GM12878 (cell line): ENCODE measurements around the gene ZNF582. TPM values are rescaled to one million over a fixed set of nuclear protein-coding genes. Genes with fewer than 3 reads are reported as not detected.

Source experiments
- BRCA1 ChIP-seq: IDR thresholded peaks from 2 replicates; pipeline ENCODE4 v1.6.1; 2011; ENCODE audit warnings: low read depth, low read length, improper control_type of control experiment
- CBX3 ChIP-seq: fragments of 200-600 bp; sonication (generic); IDR thresholded peaks from 2 replicates; pipeline ENCODE4 v1.6.1; 2016; ENCODE audit warnings: low read depth, borderline replicate concordance
- CHD2 ChIP-seq: IDR thresholded peaks from 2 replicates; pipeline ENCODE4 v1.6.1; 2011; ENCODE audit warnings: low read depth, low read length, improper control_type of control experiment, borderline replicate concordance
- ETV6 ChIP-seq, 2 experiments: fragments of 450-650 bp in 1 of 2; IDR thresholded peaks in 1 of 2; conservative IDR thresholded peaks in 1 of 2; 2 replicates each; pipeline ENCODE4 v1.6.1; 2014; ENCODE audit warnings: antibody characterized with exemption in 1 of 2, borderline replicate concordance in 1 of 2, low read depth in 1 of 2, mild to moderate bottlenecking in 1 of 2, moderate library complexity in 1 of 2
- EZH2 ChIP-seq: IDR thresholded peaks from 2 replicates; pipeline ENCODE4 v1.6.1; 2012; ENCODE audit warnings: low read depth, mild to moderate bottlenecking, control low read depth, inconsistent platforms, low read length, borderline replicate concordance; ENCODE audit not compliant: control insufficient read depth
- HDAC6 ChIP-seq: fragments of 200-600 bp; sonication (generic); IDR thresholded peaks from one replicate; pipeline ENCODE4 v1.8.0; 2017; ENCODE audit warnings: antibody characterized with exemption; ENCODE audit not compliant: unreplicated experiment
- KLF5 ChIP-seq: fragments of 450-650 bp; IDR thresholded peaks from 2 replicates; pipeline ENCODE4 v1.6.1; 2014; ENCODE audit warnings: mild to moderate bottlenecking; ENCODE audit not compliant: partially characterized antibody
- MYC ChIP-seq: IDR thresholded peaks from 2 replicates; pipeline ENCODE4 v1.6.1; 2011; ENCODE audit warnings: mild to moderate bottlenecking, low read length, moderate library complexity, inconsistent platforms; ENCODE audit not compliant: insufficient read depth, insufficient replicate concordance, insufficient read length, severe bottlenecking
- NFYB ChIP-seq: IDR thresholded peaks from 2 replicates; pipeline ENCODE4 v1.6.1; 2011; ENCODE audit warnings: low read depth, mild to moderate bottlenecking, low read length, improper control_type of control experiment, moderate library complexity; ENCODE audit not compliant: insufficient read depth
- NR2C1 ChIP-seq: fragments of 450-650 bp; IDR thresholded peaks from 2 replicates; pipeline ENCODE4 v1.6.1; 2017; ENCODE audit warnings: antibody characterized with exemption, mild to moderate bottlenecking, moderate library complexity
- PAX5 ChIP-seq: IDR thresholded peaks from 2 replicates; pipeline ENCODE4 v1.6.1; 2011; ENCODE audit warnings: low read depth, low read length, borderline replicate concordance
- POLR2AphosphoS5 ChIP-seq: IDR thresholded peaks from 2 replicates; pipeline ENCODE4 v1.6.1; 2011; ENCODE audit warnings: mild to moderate bottlenecking, low read length, inconsistent platforms
- SIN3A ChIP-seq: IDR thresholded peaks from 2 replicates; pipeline ENCODE4 v1.6.1; 2012; ENCODE audit warnings: low read depth, low read length, improper control_type of control experiment
- STAT3 ChIP-seq: IDR thresholded peaks from 2 replicates; pipeline ENCODE4 v1.6.1; 2011; ENCODE audit warnings: low read depth, low read length, improper control_type of control experiment
- SUZ12 ChIP-seq: fragments of 200-600 bp; sonication (generic); IDR thresholded peaks from one replicate; pipeline ENCODE4 v1.6.1; 2018; ENCODE audit warnings: antibody characterized with exemption, mild to moderate bottlenecking; ENCODE audit not compliant: unreplicated experiment
- TCF7 ChIP-seq: IDR thresholded peaks from 2 replicates; pipeline ENCODE4 v1.6.1; 2014; ENCODE audit warnings: antibody characterized with exemption, borderline replicate concordance
- YY1 ChIP-seq: IDR thresholded peaks from 2 replicates; pipeline ENCODE4 v1.6.1; 2011; ENCODE audit warnings: low read depth, mild to moderate bottlenecking, low read length
- polyA plus RNA-seq, 11 experiments: library from polyadenylated mRNA; depleted of rRNA in 4 of 11; unstranded in 6 of 11; stranded (reverse) in 5 of 11; fragments of >200 nt; fragmentation: Nextera tagmentation in 4 of 11; fragmentation: Illumina TruSeq in 1 of 11; extraction: Ambion mirVana in 4 of 11; extraction: Trizol in 1 of 11; gene quantifications; 1 replicate in 1 of 11; 2 replicates in 10 of 11; pipeline versions ENCODE4 v1.2.1 to v1.2.3, GENCODE V29; 2011 to 2016; ENCODE audit warnings: inconsistent platforms in 2 of 11, missing spikeins in 2 of 11, low read depth in 1 of 11
- total RNA-seq, 4 experiments: library from RNA; depleted of rRNA in 3 of 4; stranded (reverse); fragments of >200 nt in 3 of 4; fragmentation: Illumina TruSeq in 1 of 4; extraction: Trizol in 1 of 4; gene quantifications; 2 replicates each; pipeline versions ENCODE4 v1.2.1 to v1.2.3, GENCODE V29; 2013 to 2021
- TF ChIP-seq, protein P1 (sequence below): IDR thresholded peaks from 2 replicates; pipeline ENCODE4 v1.6.1; 2012; ENCODE audit warnings: low read depth, low read length, improper control_type of control experiment
- TF ChIP-seq, protein P2 (sequence below): fragments of 450-650 bp; IDR thresholded peaks from 2 replicates; pipeline ENCODE4 v1.6.1; 2016; ENCODE audit warnings: mild to moderate bottlenecking, moderate library complexity, borderline replicate concordance
- TF ChIP-seq, protein P3 (sequence below): fragments of 450-650 bp; IDR thresholded peaks from 2 replicates; pipeline ENCODE4 v1.6.1; 2017; ENCODE audit warnings: mild to moderate bottlenecking

The ZNF582 gene
- total and polyA plus RNA-seq, 10 of the 15 experiments (the other 5 are each of a cell fraction or from before 2014, with no cell fraction given) = 0.37 to 1.4 (median 0.85) TPM; not detected in 1

DNA sequence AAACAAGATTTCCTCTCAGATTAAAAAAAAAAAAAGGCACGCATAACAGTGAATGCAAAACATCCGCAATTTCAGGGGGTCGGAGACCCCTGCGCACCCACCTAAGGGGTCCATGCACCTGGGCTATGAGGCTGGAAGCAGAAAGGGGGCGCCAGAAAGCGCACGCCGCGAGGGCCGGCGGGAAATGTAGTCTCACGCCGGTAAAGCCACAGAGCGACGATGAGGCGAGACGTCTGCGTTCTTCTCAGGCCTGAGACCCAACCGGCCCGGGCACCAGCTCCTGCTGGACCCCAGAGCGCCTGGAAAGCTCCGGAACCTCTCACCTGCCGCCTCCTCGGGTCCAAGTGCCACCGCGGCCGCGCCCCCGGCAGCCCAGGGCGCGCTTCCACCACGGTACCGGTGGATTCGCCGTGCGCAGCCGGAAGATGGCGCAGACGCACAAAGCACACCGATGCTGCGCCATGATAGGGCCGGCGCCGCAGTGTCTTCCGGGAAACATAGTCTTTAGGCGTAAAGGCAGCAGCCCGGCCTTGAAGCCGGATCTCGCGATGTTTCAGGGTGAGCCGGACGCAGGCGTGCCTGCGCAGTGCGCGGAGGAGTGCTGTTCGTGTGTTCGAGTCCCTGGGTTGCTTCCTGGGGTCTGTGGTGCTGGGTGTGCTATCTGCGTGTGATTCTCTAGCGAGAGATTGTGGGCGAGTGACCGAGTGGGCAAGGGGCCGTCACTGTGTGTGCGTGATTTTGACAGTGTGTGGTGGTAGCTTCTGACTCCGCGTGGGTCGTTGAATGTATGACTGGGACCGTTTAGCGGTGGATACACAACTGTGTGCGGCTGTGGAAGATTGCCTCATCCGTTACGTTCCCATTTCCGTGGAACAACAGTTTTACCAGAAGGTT, at the start of gene ZNF582 (continued):
- TF ChIP-seq, protein P1, sequence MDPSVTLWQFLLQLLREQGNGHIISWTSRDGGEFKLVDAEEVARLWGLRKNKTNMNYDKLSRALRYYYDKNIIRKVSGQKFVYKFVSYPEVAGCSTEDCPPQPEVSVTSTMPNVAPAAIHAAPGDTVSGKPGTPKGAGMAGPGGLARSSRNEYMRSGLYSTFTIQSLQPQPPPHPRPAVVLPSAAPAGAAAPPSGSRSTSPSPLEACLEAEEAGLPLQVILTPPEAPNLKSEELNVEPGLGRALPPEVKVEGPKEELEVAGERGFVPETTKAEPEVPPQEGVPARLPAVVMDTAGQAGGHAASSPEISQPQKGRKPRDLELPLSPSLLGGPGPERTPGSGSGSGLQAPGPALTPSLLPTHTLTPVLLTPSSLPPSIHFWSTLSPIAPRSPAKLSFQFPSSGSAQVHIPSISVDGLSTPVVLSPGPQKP = peak; percentile 53; the same call in 1 of the 2 replicates
- TF ChIP-seq, protein P2, sequence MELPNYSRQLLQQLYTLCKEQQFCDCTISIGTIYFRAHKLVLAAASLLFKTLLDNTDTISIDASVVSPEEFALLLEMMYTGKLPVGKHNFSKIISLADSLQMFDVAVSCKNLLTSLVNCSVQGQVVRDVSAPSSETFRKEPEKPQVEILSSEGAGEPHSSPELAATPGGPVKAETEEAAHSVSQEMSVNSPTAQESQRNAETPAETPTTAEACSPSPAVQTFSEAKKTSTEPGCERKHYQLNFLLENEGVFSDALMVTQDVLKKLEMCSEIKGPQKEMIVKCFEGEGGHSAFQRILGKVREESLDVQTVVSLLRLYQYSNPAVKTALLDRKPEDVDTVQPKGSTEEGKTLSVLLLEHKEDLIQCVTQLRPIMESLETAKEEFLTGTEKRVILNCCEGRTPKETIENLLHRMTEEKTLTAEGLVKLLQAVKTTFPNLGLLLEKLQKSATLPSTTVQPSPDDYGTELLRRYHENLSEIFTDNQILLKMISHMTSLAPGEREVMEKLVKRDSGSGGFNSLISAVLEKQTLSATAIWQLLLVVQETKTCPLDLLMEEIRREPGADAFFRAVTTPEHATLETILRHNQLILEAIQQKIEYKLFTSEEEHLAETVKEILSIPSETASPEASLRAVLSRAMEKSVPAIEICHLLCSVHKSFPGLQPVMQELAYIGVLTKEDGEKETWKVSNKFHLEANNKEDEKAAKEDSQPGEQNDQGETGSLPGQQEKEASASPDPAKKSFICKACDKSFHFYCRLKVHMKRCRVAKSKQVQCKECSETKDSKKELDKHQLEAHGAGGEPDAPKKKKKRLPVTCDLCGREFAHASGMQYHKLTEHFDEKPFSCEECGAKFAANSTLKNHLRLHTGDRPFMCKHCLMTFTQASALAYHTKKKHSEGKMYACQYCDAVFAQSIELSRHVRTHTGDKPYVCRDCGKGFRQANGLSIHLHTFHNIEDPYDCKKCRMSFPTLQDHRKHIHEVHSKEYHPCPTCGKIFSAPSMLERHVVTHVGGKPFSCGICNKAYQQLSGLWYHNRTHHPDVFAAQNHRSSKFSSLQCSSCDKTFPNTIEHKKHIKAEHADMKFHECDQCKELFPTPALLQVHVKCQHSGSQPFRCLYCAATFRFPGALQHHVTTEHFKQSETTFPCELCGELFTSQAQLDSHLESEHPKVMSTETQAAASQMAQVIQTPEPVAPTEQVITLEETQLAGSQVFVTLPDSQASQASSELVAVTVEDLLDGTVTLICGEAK = peak; percentile 62
- TF ChIP-seq KLF5 = peak; percentile 59
- TF ChIP-seq, protein P3, sequence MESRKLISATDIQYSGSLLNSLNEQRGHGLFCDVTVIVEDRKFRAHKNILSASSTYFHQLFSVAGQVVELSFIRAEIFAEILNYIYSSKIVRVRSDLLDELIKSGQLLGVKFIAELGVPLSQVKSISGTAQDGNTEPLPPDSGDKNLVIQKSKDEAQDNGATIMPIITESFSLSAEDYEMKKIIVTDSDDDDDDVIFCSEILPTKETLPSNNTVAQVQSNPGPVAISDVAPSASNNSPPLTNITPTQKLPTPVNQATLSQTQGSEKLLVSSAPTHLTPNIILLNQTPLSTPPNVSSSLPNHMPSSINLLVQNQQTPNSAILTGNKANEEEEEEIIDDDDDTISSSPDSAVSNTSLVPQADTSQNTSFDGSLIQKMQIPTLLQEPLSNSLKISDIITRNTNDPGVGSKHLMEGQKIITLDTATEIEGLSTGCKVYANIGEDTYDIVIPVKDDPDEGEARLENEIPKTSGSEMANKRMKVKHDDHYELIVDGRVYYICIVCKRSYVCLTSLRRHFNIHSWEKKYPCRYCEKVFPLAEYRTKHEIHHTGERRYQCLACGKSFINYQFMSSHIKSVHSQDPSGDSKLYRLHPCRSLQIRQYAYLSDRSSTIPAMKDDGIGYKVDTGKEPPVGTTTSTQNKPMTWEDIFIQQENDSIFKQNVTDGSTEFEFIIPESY = no peak
- peak; percentile 91 for TF ChIP-seq YY1
- TF ChIP-seq MYC = no peak
- no peak for TF ChIP-seq PAX5
- no peak for TF ChIP-seq STAT3
- TF ChIP-seq SIN3A = no peak
- no peak for TF ChIP-seq HDAC6
- peak; percentile 84 for TF ChIP-seq BRCA1
- TF ChIP-seq POLR2AphosphoS5 = peak; percentile 70; the same call in 1 of the 2 replicates
- TF ChIP-seq CBX3 = no peak
- TF ChIP-seq TCF7 = no peak
- TF ChIP-seq CHD2 = peak; percentile 99
- no peak for TF ChIP-seq ETV6 (conservative IDR thresholded peaks at IDR 0.05 in 1 of 2, IDR thresholded peaks at IDR 0.05 in 1 of 2; ENCODE audit: borderline replicate concordance in 1 of 2, low read depth in 1 of 2)
- TF ChIP-seq NFYB = peak; percentile 41; the same call in 1 of the 2 replicates
- no peak for TF ChIP-seq EZH2
- TF ChIP-seq SUZ12 = no peak
- TF ChIP-seq NR2C1 = 0 out of 2 replicates have a peak, but pooled peaks have one; percentile 1
